ENCODE data around the gene WDR6. TPM values are rescaled to one million over a fixed set of nuclear protein-coding genes. Genes with fewer than 3 reads are reported as not detected.
"Not testable (repeated sequence)": the region's sequence is repeated elsewhere in the genome, so short reads cannot be mapped to it uniquely, and the experiment has no call there.

The WDR6 gene
- total RNA-seq, 1 donor from 2014 or later = 79.0 TPM

DNA sequence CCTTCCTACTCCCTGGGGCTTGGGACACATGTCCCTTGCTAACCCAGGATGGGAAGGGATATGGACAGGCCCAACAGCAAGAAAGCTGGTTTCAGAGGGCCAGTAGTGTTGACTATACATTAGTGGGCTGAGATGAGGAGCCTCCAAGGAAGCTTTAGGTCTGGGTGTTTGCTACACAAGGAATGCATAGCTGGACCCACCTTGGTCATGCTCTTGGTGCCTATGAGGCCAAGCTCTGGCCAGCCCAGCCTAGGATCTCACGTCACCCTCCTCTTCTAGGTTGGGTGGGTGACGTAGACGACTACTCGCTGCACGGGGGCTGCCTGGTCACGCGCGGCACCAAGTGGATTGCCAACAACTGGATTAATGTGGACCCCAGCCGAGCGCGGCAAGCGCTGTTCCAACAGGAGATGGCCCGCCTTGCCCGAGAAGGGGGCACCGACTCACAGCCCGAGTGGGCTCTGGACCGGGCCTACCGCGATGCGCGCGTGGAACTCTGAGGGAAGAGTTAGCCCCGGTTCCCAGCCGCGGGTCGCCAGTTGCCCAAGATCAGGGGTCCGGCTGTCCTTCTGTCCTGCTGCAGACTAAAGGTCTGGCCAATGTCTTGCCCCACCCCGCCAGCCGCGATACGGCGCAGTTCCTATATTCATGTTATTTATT is 653 bp upstream of the WDR6 start:
- intact Hi-C loops (cut with micrococcal nuclease) = no loop called here
- Histone ChIP-seq H3K9me3 (replicated peaks) (no peaks in the 10 kb centered on the region), H3K27me3 (ENCODE audit: low read depth) (no peaks in the 10 kb centered on the region), H3K4me1 (peaks cover 32% of the 10 kb centered on the region), H3K27ac (replicated peaks) (peak overlapping the region; percentile 98), H3K36me3 (peaks cover 2% of the 10 kb centered on the region), H3K4me3 (peak overlapping the region; percentile 91)
- TF ChIP-seq, protein P1, sequence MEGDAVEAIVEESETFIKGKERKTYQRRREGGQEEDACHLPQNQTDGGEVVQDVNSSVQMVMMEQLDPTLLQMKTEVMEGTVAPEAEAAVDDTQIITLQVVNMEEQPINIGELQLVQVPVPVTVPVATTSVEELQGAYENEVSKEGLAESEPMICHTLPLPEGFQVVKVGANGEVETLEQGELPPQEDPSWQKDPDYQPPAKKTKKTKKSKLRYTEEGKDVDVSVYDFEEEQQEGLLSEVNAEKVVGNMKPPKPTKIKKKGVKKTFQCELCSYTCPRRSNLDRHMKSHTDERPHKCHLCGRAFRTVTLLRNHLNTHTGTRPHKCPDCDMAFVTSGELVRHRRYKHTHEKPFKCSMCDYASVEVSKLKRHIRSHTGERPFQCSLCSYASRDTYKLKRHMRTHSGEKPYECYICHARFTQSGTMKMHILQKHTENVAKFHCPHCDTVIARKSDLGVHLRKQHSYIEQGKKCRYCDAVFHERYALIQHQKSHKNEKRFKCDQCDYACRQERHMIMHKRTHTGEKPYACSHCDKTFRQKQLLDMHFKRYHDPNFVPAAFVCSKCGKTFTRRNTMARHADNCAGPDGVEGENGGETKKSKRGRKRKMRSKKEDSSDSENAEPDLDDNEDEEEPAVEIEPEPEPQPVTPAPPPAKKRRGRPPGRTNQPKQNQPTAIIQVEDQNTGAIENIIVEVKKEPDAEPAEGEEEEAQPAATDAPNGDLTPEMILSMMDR (IDR thresholded peaks at IDR 0.05; ENCODE audit: borderline replicate concordance) = no peak
- peak; percentile 50 for DNase-seq

DNA sequence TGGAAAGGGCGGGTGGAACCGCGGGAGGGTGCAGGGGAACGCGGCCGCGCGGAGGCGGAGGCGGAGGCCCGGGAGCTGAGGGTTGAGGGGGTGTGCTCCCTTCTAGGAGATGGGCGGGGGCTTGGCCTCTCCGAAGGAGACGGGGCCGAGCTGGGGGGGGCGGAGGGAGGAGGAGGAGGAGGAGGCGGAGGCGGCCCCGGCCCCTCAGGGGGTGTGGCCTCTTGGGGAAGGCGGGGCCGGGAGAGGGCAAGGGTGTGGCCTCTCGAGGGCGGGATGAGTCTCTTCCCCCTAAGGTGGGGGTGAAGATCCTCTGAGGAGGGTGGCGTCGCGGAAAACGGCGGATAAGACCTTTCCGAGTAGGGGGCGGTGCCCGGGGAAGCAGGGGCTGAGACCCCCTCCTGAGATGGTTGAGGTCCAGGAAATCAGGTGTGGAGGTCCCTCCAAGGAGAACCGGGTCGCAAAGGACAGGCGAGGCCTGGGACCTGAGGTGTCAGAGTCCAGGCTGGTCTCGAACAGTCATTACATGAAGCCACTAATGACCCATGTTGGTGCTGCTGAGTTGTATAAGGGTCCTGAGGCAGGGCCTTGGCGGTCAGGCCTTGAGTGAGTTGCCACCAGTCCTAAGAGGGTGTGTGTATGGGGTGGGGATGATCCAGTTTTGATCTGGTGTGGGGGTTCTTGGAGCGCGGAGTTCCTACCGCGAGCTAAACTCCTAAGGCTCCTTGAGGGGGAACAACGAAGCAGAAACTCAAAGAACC is 759 bp downstream of the WDR6 start:
- no peaks in the 10 kb centered on the region for H3K9me3 ChIP-seq (replicated peaks)
- peak overlapping the region; percentile 98 for H3K27ac ChIP-seq (replicated peaks)
- H3K36me3 ChIP-seq = peaks cover 14% of the 10 kb centered on the region
- TF ChIP-seq, protein P1 (IDR thresholded peaks at IDR 0.05; ENCODE audit: borderline replicate concordance) = no peak
- peak; percentile 88 for DNase-seq
- peaks cover 46% of the 10 kb centered on the region for H3K4me1 ChIP-seq
- intact Hi-C loops (cut with micrococcal nuclease) = no loop called here
- H3K4me3 ChIP-seq = peak overlapping the region; percentile 91
- no peaks in the 10 kb centered on the region for H3K27me3 ChIP-seq (ENCODE audit: low read depth)

DNA sequence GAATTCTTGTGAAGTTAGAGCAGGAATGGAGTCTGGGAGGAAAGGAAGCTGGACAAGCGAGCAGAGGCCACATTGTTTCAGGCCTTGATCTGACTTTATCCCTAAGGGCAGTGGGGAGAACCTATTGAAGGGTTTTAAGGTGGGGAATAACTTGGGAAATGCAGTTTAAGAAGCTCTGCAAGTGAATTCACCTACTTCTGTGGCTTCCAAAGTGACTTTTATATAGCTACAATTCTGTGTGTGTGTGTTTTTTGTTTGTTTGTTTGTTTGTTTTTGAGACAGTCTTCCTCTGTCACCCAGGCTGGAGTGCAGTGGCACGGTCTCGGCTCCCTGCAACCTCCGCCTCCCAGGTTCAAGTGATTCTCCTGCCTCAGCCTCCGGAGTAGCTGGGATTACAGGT is 1.4 kb downstream of the WDR6 start:
- intact Hi-C loops (cut with micrococcal nuclease); DNase-seq; H3K27me3 ChIP-seq (ENCODE audit: low read depth); H3K9me3 ChIP-seq (replicated peaks): not testable (repeated sequence)
- H3K36me3 ChIP-seq = peaks cover 20% of the 10 kb centered on the region
- peak overlapping the region; percentile 98 for H3K27ac ChIP-seq (replicated peaks)
- peaks cover 52% of the 10 kb centered on the region for H3K4me1 ChIP-seq
- H3K4me3 ChIP-seq = peak overlapping the region; percentile 91

DNA sequence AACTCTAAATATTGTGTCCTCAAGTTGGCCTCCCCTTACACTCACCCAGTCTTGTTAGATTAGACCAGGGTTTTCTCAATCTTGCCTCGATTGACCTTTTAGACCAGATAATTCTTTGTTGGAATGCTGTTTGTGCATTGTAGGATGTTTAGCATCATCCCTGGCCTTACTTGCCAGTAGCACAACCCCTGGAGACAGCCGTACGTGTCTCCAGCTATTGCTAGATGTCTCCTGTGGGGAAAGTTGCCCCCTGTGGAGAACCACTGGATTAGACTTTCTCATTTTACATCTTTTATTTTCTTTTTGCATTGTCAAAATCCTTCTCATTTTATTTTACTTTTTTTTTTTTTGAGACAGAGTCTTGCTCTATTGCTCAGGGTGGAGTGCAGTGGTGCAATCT is 2.2 kb downstream of the WDR6 start:
- H3K27me3 ChIP-seq (ENCODE audit: low read depth) = no peaks in the 10 kb centered on the region
- no peak overlapping the region for H3K27ac ChIP-seq (replicated peaks)
- peaks cover 57% of the 10 kb centered on the region for H3K4me1 ChIP-seq
- no peaks in the 10 kb centered on the region for H3K9me3 ChIP-seq (replicated peaks)
- H3K4me3 ChIP-seq = no peak overlapping the region
- intact Hi-C loops (cut with micrococcal nuclease) = no loop called here
- TF ChIP-seq, protein P1 (IDR thresholded peaks at IDR 0.05; ENCODE audit: borderline replicate concordance) = no peak
- DNase-seq = no peak
- H3K36me3 ChIP-seq = peaks cover 27% of the 10 kb centered on the region

DNA sequence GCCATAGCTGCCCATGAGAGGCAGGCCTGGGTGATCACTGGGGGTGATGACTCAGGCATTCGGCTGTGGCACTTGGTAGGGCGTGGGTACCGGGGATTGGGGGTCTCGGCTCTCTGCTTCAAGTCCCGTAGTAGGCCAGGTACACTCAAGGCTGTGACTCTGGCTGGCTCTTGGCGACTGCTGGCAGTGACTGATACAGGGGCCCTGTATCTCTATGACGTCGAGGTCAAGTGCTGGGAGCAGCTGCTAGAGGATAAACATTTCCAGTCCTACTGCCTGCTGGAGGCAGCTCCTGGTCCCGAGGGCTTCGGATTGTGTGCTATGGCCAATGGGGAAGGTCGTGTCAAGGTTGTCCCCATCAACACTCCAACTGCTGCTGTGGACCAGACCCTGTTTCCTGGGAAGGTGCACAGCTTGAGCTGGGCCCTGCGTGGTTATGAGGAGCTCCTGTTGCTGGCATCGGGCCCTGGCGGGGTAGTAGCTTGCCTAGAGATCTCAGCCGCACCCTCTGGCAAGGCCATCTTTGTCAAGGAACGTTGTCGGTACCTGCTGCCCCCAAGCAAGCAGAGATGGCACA is 5.3 kb downstream of the WDR6 start:
- Histone ChIP-seq H3K4me1 (peaks cover 48% of the 10 kb centered on the region), H3K27ac (replicated peaks) (peak overlapping the region; percentile 70), H3K4me3 (no peak overlapping the region), H3K27me3 (ENCODE audit: low read depth) (no peaks in the 10 kb centered on the region), H3K9me3 (replicated peaks) (no peaks in the 10 kb centered on the region), H3K36me3 (peaks cover 48% of the 10 kb centered on the region)
- intact Hi-C loops (cut with micrococcal nuclease) = no loop called here
- no peak for DNase-seq
- TF ChIP-seq, protein P1 (IDR thresholded peaks at IDR 0.05; ENCODE audit: borderline replicate concordance) = no peak
